ENCODE results near the gene DENND1C. TPM values are rescaled to one million over a fixed set of nuclear protein-coding genes. Genes with fewer than 3 reads are reported as not detected.

Gene DENND1C
- total RNA-seq, 2 donors from 2014 or later, result 0.30 to 0.75 TPM

DNA sequence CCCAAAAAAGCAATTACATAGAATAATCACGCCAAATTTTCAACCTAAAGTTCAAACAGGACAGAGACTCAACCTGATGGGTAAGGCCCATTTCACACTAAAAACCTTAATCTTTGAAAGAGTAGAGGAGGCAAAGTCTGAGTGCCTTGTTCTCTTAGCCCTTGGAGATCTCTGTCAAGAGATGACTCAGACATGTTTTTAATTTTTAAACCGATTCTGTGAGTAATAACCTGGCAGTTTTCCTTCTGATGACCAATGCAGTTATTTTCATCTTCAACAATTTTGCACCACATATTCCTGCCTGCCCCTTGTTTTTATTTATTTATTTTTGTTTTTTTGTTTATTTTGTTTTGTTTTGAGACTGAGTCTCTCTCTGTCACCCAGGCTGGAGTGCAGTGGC lies 37.7 kb upstream of the DENND1C start:
- TF ChIP-seq, protein P1, sequence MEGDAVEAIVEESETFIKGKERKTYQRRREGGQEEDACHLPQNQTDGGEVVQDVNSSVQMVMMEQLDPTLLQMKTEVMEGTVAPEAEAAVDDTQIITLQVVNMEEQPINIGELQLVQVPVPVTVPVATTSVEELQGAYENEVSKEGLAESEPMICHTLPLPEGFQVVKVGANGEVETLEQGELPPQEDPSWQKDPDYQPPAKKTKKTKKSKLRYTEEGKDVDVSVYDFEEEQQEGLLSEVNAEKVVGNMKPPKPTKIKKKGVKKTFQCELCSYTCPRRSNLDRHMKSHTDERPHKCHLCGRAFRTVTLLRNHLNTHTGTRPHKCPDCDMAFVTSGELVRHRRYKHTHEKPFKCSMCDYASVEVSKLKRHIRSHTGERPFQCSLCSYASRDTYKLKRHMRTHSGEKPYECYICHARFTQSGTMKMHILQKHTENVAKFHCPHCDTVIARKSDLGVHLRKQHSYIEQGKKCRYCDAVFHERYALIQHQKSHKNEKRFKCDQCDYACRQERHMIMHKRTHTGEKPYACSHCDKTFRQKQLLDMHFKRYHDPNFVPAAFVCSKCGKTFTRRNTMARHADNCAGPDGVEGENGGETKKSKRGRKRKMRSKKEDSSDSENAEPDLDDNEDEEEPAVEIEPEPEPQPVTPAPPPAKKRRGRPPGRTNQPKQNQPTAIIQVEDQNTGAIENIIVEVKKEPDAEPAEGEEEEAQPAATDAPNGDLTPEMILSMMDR (IDR thresholded peaks at IDR 0.05), result no peak
- no peaks in the 10 kb centered on the region for H3K9me3 ChIP-seq
- no peak for DNase-seq (ENCODE audit: low spot score)
- H3K4me3 ChIP-seq, result no peak overlapping the region
- H3K27me3 ChIP-seq, result no peaks in the 10 kb centered on the region
- peaks cover 0 to 14% of the 10 kb centered on the region in 2 donors for H3K4me1 ChIP-seq
- no peak overlapping the region for H3K27ac ChIP-seq
- no peaks in the 10 kb centered on the region for H3K36me3 ChIP-seq

DNA sequence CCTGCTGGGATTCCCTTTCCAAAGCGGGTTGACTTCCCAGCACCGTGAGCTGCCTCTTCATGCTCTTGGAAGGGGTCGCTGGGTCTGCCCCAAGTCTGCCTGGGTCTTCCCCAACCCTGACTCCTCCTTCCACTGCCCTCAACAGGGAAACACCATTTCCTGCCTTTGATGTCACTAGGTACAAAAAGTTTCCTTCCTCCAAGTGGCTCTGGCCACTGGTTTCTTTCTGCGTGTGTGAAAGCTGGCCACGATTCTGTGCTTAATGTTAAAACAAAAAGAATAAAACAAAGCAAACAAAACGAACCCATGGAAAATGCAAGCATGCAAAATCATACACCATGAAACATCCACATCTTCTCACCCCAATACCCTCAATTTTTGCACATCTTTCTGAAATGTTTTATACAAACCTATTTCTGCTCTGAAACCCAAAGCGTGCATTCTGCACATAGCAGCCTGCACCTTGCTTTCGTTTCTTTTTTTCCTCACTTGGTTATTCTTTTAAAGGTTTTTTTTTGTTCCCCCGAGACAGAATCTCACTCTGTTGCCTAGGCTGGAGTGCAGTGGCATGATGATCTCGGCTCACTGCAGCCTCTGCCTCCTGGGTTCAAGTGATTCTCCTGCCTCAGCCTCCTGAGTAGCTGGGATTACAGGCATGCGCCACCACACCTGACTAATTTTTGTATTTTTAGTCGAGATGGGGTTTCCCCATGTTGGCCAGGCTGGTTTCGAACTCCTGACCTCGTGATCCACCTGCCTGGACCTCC lies 36.7 kb upstream of the DENND1C start:
- H3K27me3 ChIP-seq, result no peaks in the 10 kb centered on the region
- TF ChIP-seq, protein P1 (IDR thresholded peaks at IDR 0.05), result no peak
- H3K27ac ChIP-seq, result no peak overlapping the region
- peaks cover 0 to 14% of the 10 kb centered on the region in 2 donors for H3K4me1 ChIP-seq
- DNase-seq (ENCODE audit: low spot score), result no peak
- no peak overlapping the region for H3K4me3 ChIP-seq
- H3K36me3 ChIP-seq, result no peaks in the 10 kb centered on the region
- H3K9me3 ChIP-seq, result no peaks in the 10 kb centered on the region

DNA sequence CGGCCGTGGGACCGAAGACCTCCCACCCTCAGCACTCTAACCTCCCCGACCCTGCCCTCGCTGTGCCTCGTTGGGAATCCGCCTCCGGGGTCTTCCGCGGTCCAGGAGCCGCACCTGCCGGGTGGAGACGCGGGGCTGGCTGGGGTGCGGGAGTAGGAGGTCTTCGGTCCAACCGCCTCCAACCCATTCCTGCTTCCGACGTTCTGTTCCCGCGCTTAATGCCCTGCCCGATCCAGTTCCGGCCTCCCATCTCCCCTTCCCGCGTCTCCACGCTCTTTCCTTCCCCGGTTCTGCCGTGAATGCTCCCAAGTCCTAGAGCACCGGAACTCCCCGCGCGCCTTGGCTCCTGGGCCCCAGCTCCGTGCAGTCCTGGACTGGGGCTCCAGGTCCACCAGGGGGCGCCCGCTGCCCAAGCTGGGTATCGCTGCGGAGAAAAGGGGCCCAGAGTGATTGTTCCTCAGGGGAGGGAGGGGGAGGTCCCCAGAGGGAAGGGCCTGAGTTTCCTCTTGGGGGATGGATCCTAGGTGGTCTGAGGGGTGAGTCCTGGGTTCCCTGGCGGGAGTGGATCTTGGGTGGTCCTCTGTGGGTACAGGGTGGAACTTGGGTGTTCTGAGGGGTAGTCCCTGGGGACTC lies 35.2 kb upstream of the DENND1C start:
- Histone ChIP-seq H3K36me3 (no peaks in the 10 kb centered on the region), H3K4me1 (peaks cover 0 to 14% of the 10 kb centered on the region in 2 donors), H3K27ac (peak overlapping the region; percentile 52 to 73), H3K9me3 (no peaks in the 10 kb centered on the region), H3K4me3 (peak overlapping the region; percentile 43 to 66), H3K27me3 (no peaks in the 10 kb centered on the region)
- DNase-seq (ENCODE audit: low spot score), result peak; percentile 79
- TF ChIP-seq, protein P1 (IDR thresholded peaks at IDR 0.05), result peak; percentile 91 to 98

DNA sequence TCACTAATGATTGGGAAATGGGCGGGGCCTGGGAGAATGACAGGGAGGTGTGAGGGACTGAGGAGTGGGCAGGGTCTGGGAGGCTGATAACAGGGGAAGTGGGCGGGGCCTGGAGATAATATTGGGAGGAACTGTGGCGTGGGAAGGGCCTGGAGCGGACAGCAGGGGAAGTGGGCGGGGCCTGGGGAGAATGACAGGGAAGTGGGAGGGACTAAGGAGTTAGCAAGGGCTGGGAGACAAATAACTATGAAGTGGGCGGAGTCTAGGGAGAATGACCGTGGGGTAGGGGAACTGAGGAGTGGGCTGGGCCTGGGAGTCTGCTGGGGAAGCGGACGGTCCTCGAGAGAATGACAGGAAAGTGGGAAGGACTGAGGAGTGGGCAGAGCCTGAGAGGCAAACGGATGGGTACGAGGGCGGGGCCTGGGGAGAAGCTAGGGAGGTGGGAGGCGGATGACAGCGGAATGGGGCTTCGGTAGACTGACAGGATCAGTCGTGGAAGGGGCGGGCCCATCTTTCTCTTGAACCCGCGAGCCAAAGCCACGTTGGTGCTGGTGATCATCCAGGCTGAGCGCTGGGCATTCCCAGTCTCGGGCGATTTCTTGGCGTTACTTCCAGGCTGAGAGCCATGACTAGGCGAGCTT lies 34.6 kb upstream of the DENND1C start:
- H3K27ac ChIP-seq, result peak overlapping the region; percentile 52 to 73

DNA sequence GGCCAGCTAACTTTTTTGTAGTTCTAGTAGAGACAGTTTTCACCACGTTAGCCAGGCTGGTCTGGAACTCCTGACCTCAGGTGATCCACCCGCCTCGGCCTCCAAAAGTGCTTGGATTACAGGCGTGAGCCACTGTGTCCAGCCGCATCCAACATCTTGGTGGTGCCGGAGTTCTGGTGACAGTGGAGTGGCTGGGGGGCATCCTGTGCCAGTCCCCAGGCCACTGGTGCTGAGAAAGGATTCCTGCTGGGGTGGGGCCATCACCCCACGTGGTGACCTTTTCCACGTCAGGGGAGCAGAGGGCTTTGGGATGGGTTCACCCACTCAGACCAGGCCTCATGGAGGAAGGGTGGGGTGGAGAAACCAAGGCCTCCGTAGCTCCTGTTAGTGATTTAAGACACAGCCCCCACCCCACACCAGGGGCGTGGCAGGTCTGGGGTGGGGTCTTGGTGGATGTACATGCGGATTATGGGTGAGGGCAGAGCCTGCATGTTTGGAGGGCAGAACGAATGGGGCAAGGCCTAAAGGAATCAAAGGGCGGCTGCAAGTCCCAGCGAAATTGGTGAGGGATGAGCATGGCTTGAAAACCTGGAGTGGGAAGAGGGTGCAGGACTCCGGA lies 33.4 kb upstream of the DENND1C start:
- no peaks in the 10 kb centered on the region for H3K9me3 ChIP-seq
- peaks cover 0 to 14% of the 10 kb centered on the region in 2 donors for H3K4me1 ChIP-seq
- no peak overlapping the region for H3K4me3 ChIP-seq
- H3K36me3 ChIP-seq, result no peaks in the 10 kb centered on the region
- H3K27me3 ChIP-seq, result no peaks in the 10 kb centered on the region
- no peak for DNase-seq (ENCODE audit: low spot score)
- TF ChIP-seq, protein P1 (IDR thresholded peaks at IDR 0.05), result no peak
- H3K27ac ChIP-seq, result no peak overlapping the region

More for the DNA sequence above, 34.6 kb upstream of the DENND1C start:
- H3K36me3 ChIP-seq, result no peaks in the 10 kb centered on the region
- peaks cover 0 to 14% of the 10 kb centered on the region in 2 donors for H3K4me1 ChIP-seq
- H3K9me3 ChIP-seq, result no peaks in the 10 kb centered on the region
- H3K27me3 ChIP-seq, result no peaks in the 10 kb centered on the region
- TF ChIP-seq, protein P1 (IDR thresholded peaks at IDR 0.05), result no peak
- peak; percentile 89 for DNase-seq (ENCODE audit: low spot score)
- peak overlapping the region; percentile 43 to 66 for H3K4me3 ChIP-seq
